IMR-90 (cell line): ENCODE results near the gene NARF. TPM values are rescaled to one million over a fixed set of nuclear protein-coding genes. Genes with fewer than 3 reads are reported as not detected.

ENCODE experiments used
- ATAC-seq: fragments of 200-7000 bp; cut with Tn5 transposase; 2 replicates; pipeline ENCODE4 v1.9.1; 2020; ENCODE audit warnings: low read depth, mild to moderate bottlenecking, moderate library complexity
- BruUV-seq: library from RNA; stranded (reverse); fragments of 400-500 nt; replicated peaks from 2 replicates; lab custom pipeline; 2021; lab: Mats Ljungman, UMichigan
- CTCF ChIA-PET: fragments of 300-600 bp; formaldehyde crosslinking; extraction: SDS; loops from one replicate; lab custom pipeline; 2021; ENCODE audit warnings: antibody characterized with exemption; lab: Yijun Ruan, JAX
- POLR2A ChIA-PET: fragments of 300-600 bp; sonication (Branson Sonifier 250); formaldehyde crosslinking; loops from one replicate; lab custom pipeline; 2022; ENCODE audit warnings: antibody characterized with exemption; ENCODE audit not compliant: unreplicated experiment; lab: Charles Lee
- DNase-seq: peaks from one replicate; pipeline ENCODE4 v3.0.0; 2013
- H2AFZ ChIP-seq: replicated peaks from 2 replicates; pipeline ENCODE3; 2013; ENCODE audit warnings: low read length, mild to moderate bottlenecking; ENCODE audit not compliant: poor library complexity
- H2AK5ac ChIP-seq: 2 replicates; pipeline ENCODE4 v1.6.1; 2013; ENCODE audit warnings: low read depth, low read length, inconsistent platforms
- H2AK9ac ChIP-seq: replicated peaks from 2 replicates; pipeline ENCODE3; 2013; ENCODE audit warnings: mild to moderate bottlenecking, low read depth, low read length, moderate library complexity; ENCODE audit not compliant: poor library complexity
- H2BK120ac ChIP-seq: 2 replicates; pipeline ENCODE4 v1.6.1; 2013; ENCODE audit warnings: low read depth, low read length, inconsistent platforms
- H2BK15ac ChIP-seq: 3 replicates; pipeline ENCODE4 v1.6.1; 2013; ENCODE audit warnings: low read depth, low read length, inconsistent platforms
- H2BK20ac ChIP-seq: 2 replicates; pipeline ENCODE4 v1.6.1; 2013; ENCODE audit warnings: low read depth, mild to moderate bottlenecking, inconsistent platforms, low read length, moderate library complexity
- H2BK5ac ChIP-seq: 2 replicates; pipeline ENCODE4 v1.6.1; 2013; ENCODE audit warnings: mild to moderate bottlenecking, low read depth, low read length, inconsistent platforms; ENCODE audit not compliant: poor library complexity, severe bottlenecking
- H3K14ac ChIP-seq: replicated peaks from 2 replicates; pipeline ENCODE4 v1.6.1; 2013; ENCODE audit warnings: low read depth, low read length, inconsistent platforms
- H3K18ac ChIP-seq: 2 replicates; pipeline ENCODE4 v1.6.1; 2013; ENCODE audit warnings: low read depth, low read length, control low read depth
- H3K23ac ChIP-seq: 2 replicates; pipeline ENCODE4 v1.6.1; 2013; ENCODE audit warnings: low read depth, low read length, inconsistent platforms
- H3K27ac ChIP-seq: 2 replicates; pipeline ENCODE4 v1.5.1; 2013; ENCODE audit warnings: mild to moderate bottlenecking, control low read depth, low read length; ENCODE audit not compliant: insufficient read depth
- H3K27me3 ChIP-seq: 2 replicates; pipeline ENCODE4 v1.6.1; 2013; ENCODE audit warnings: low read length; ENCODE audit not compliant: control insufficient read depth, insufficient read depth
- H3K36me3 ChIP-seq: 2 replicates; pipeline ENCODE4 v1.6.1; 2013; ENCODE audit warnings: low read length, mixed read lengths; ENCODE audit not compliant: control insufficient read depth, insufficient read depth
- H3K4ac ChIP-seq: 2 replicates; pipeline ENCODE4 v1.6.1; 2013; ENCODE audit warnings: low read depth, low read length, inconsistent platforms
- H3K4me1 ChIP-seq: 2 replicates; pipeline ENCODE4 v1.6.1; 2013; ENCODE audit warnings: low read length, mixed read lengths; ENCODE audit not compliant: control insufficient read depth, insufficient read depth
- H3K4me2 ChIP-seq: 2 replicates; pipeline ENCODE4 v1.6.1; 2013; ENCODE audit warnings: low read depth, mild to moderate bottlenecking, control low read depth, low read length, moderate library complexity
- H3K4me3 ChIP-seq: 2 replicates; pipeline ENCODE4 v1.5.1; 2013; ENCODE audit warnings: low read depth, mild to moderate bottlenecking, control low read depth, low read length, moderate library complexity; ENCODE audit not compliant: insufficient read depth
- H3K56ac ChIP-seq: 2 replicates; pipeline ENCODE4 v1.6.1; 2013; ENCODE audit warnings: low read length, inconsistent platforms; ENCODE audit not compliant: insufficient read depth; ENCODE audit errors: extremely low read depth
- H3K79me1 ChIP-seq, 2 experiments: 2 replicates each; pipeline ENCODE4 v1.6.1; 2013; ENCODE audit warnings: low read length in 2 of 2, inconsistent platforms in 1 of 2, low read depth in 1 of 2
- H3K9ac ChIP-seq: 2 replicates; pipeline ENCODE4 v1.6.1; 2013; ENCODE audit warnings: low read depth, low read length, control low read depth
- H3K9me1 ChIP-seq: 2 replicates; pipeline ENCODE4 v1.6.1; 2013; ENCODE audit warnings: low read length, inconsistent platforms; ENCODE audit not compliant: insufficient read depth
- H3K9me3 ChIP-seq: 2 replicates; pipeline ENCODE4 v1.6.1; 2013; ENCODE audit warnings: low read length; ENCODE audit not compliant: control insufficient read depth, insufficient read depth
- H4K20me1 ChIP-seq: 2 replicates; pipeline ENCODE4 v1.6.1; 2013; ENCODE audit warnings: low read length, inconsistent platforms; ENCODE audit not compliant: insufficient read depth
- H4K5ac ChIP-seq: 2 replicates; pipeline ENCODE4 v1.6.1; 2013; ENCODE audit warnings: mild to moderate bottlenecking, low read depth, low read length, control low read depth
- H4K8ac ChIP-seq, 2 experiments: 2 replicates each; pipeline ENCODE4 v1.6.1; 2013; ENCODE audit warnings: low read depth in 2 of 2, low read length in 2 of 2, control low read depth in 1 of 2, inconsistent platforms in 1 of 2
- H4K91ac ChIP-seq: 2 replicates; pipeline ENCODE4 v1.6.1; 2013; ENCODE audit warnings: low read depth, low read length, inconsistent platforms; ENCODE audit not compliant: insufficient read depth
- BHLHE40 ChIP-seq: fragments of 150-350 bp; IDR thresholded peaks from 2 replicates; pipeline ENCODE4 v1.6.1; 2016; ENCODE audit warnings: mild to moderate bottlenecking, low read depth, low read length
- CEBPB ChIP-seq: IDR thresholded peaks from 2 replicates; pipeline ENCODE4 v1.6.1; 2012; ENCODE audit warnings: low read depth, low read length, improper control_type of control experiment
- CHD1 ChIP-seq: IDR thresholded peaks from 2 replicates; pipeline ENCODE4 v1.6.1; 2012; ENCODE audit warnings: low read depth, low read length, improper control_type of control experiment
- CTCF ChIP-seq: conservative IDR thresholded peaks from 2 replicates; pipeline ENCODE4 v1.5.1; 2012; ENCODE audit warnings: mild to moderate bottlenecking, low read depth, low read length, improper control_type of control experiment
- ELK1 ChIP-seq: fragments of 150-350 bp; IDR thresholded peaks from 2 replicates; pipeline ENCODE4 v1.6.1; 2016; ENCODE audit warnings: low read depth, mild to moderate bottlenecking, low read length, moderate library complexity, borderline replicate concordance
- FOS ChIP-seq: fragments of 150-350 bp; IDR thresholded peaks from 2 replicates; pipeline ENCODE4 v1.6.1; 2016; ENCODE audit warnings: low read depth, low read length
- MAFK ChIP-seq: IDR thresholded peaks from 2 replicates; pipeline ENCODE4 v1.6.1; 2012; ENCODE audit warnings: low read depth, low read length, improper control_type of control experiment
- MAZ ChIP-seq: IDR thresholded peaks from 2 replicates; pipeline ENCODE4 v1.6.1; 2012; ENCODE audit warnings: low read depth, mild to moderate bottlenecking, low read length, improper control_type of control experiment, moderate library complexity, borderline replicate concordance
- MXI1 ChIP-seq: IDR thresholded peaks from 2 replicates; pipeline ENCODE4 v1.6.1; 2012; ENCODE audit warnings: low read depth, mild to moderate bottlenecking, low read length, moderate library complexity, borderline replicate concordance
- NFE2L2 ChIP-seq: fragments of 150-350 bp; IDR thresholded peaks from 2 replicates; pipeline ENCODE4 v1.6.1; 2016; ENCODE audit warnings: low read depth, mild to moderate bottlenecking, low read length
- POLR2A ChIP-seq: IDR thresholded peaks from 2 replicates; pipeline ENCODE4 v1.6.1; 2012; ENCODE audit warnings: mild to moderate bottlenecking, low read depth, low read length
- RAD21 ChIP-seq: IDR thresholded peaks from 2 replicates; pipeline ENCODE4 v1.6.1; 2012; ENCODE audit warnings: low read length, improper control_type of control experiment
- RCOR1 ChIP-seq: IDR thresholded peaks from 2 replicates; pipeline ENCODE4 v1.6.1; 2012; ENCODE audit warnings: mild to moderate bottlenecking, low read length, improper control_type of control experiment; ENCODE audit not compliant: insufficient replicate concordance
- RFX5 ChIP-seq: IDR thresholded peaks from 2 replicates; pipeline ENCODE4 v1.8.0; 2012; ENCODE audit warnings: low read depth, mild to moderate bottlenecking, low read length, moderate library complexity
- SMC3 ChIP-seq: fragments of 150-350 bp; IDR thresholded peaks from 2 replicates; pipeline ENCODE4 v1.6.1; 2016; ENCODE audit warnings: low read depth, mild to moderate bottlenecking, antibody characterized with exemption, low read length, moderate library complexity
- USF2 ChIP-seq: fragments of 150-350 bp; IDR thresholded peaks from 2 replicates; pipeline ENCODE4 v1.6.1; 2017; ENCODE audit warnings: mild to moderate bottlenecking, antibody characterized with exemption, low read length, low read depth
- WGBS, 2 experiments: methylation state at CpG; one replicate each; pipeline versions ENCODE4 v1.1.5 to v1.1.7; 2013; ENCODE audit warnings: missing lambda C conversion rate in 2 of 2; ENCODE audit not compliant: insufficient read length in 1 of 2; ENCODE audit errors: extremely low coverage in 2 of 2; 5-methylcytosine and 5-hydroxymethylcytosine counted together
- dilution Hi-C: fragments of 300-500 bp; cut with HindIII; formaldehyde crosslinking; loops from one replicate; pipeline ENCODE4 v1.14.3; 2018; ENCODE audit warnings: low sequenced_read_pairs; ENCODE audit not compliant: unreplicated experiment
- in situ Hi-C: fragments of 300-500 bp; cut with MboI; formaldehyde crosslinking; loops from 3 replicates; pipeline ENCODE4 v1.14.3; 2019; ENCODE audit warnings: low sequenced_read_pairs, inconsistent platforms, mixed read lengths
- intact Hi-C: fragments of 100-400 bp; cut with micrococcal nuclease; formaldehyde crosslinking; loops from 2 replicates; pipeline ENCODE4 v1.10.0; 2022
- polyA plus RNA-seq, 3 experiments: library from polyadenylated mRNA; depleted of rRNA; stranded (reverse); fragments of >200 nt; gene quantifications; 2 replicates each; pipeline ENCODE4 v1.2.3, GENCODE V29; 2012; ENCODE audit warnings: low replicate concordance in 1 of 3
- total RNA-seq: library from RNA; depleted of rRNA; stranded (reverse); fragments of >200 nt; gene quantifications from 2 replicates; pipeline ENCODE4 v1.2.3, GENCODE V29; 2012

Gene NARF
- total and polyA plus RNA-seq, 2 of the 4 experiments (the other 2 are of a cell fraction) = 83.7 to 94.8 TPM

- Histone ChIP-seq H3K79me1 (peaks cover 19 to 43% of the 10 kb centered on the region in 2 experiments), H4K8ac (no peak overlapping the region), H3K14ac (no peak overlapping the region), H4K20me1 (peaks cover 21% of the 10 kb centered on the region), H2BK5ac (no peak overlapping the region), H2AK5ac (no peak overlapping the region), H3K4me3 (no peak overlapping the region), H3K18ac (no peak overlapping the region), H3K27ac (no peak overlapping the region), H3K4me1 (peaks cover 8% of the 10 kb centered on the region; the same call in 1 of the 2 replicates), H3K4ac (no peak overlapping the region), H3K27me3 (no peaks in the 10 kb centered on the region), H3K9me1 (0 out of 2 replicates have a peak, but pooled peaks cover 8% of the 10 kb centered on the region), H4K5ac (no peak overlapping the region), H3K4me2 (no peak overlapping the region), H2BK120ac (no peak overlapping the region), H4K91ac (no peak overlapping the region), H2AK9ac (no peak overlapping the region), H3K9me3 (no peaks in the 10 kb centered on the region), H2BK15ac (no peak overlapping the region), H3K9ac (no peak overlapping the region), H3K36me3 (peaks cover 45% of the 10 kb centered on the region), H3K23ac (no peak overlapping the region), H2AFZ (no peak overlapping the region), H3K56ac (no peak overlapping the region), H2BK20ac (no peak overlapping the region)
- dilution Hi-C loops = no loop called here
- intact Hi-C loops = no loop called here
- in situ Hi-C loops = no loop called here
- CTCF ChIA-PET = no interaction called here
- ATAC-seq (no peak), DNase-seq (no peak)
- POLR2A ChIA-PET = no interaction called here
- WGBS, 2 experiments = 85% methylated on average over 11 of the region's 13 CpGs; no CpG with 5 or more reads in 1 of the 2 experiments
- no TSS peak for BruUV-seq
- TF ChIP-seq USF2 = no peak
- no peak for TF ChIP-seq CHD1
- TF ChIP-seq CTCF = no peak
- no peak for TF ChIP-seq MXI1
- no peak for TF ChIP-seq POLR2A
- no peak for TF ChIP-seq MAFK
- TF ChIP-seq NFE2L2 = no peak
- TF ChIP-seq BHLHE40 = no peak
- no peak for TF ChIP-seq SMC3
- no peak for TF ChIP-seq RAD21
- no peak for TF ChIP-seq RFX5
- no peak for TF ChIP-seq FOS
- no peak for TF ChIP-seq MAZ
- TF ChIP-seq CEBPB = no peak
- TF ChIP-seq RCOR1 = no peak
- TF ChIP-seq ELK1 = no peak
Observed at GRCh38 chr17:82445542-82445941, 13.0 kb upstream of the NARF start.
